K562 (cell line): Measurements from ENCODE around the gene CALML6. TPM values are rescaled to one million over a fixed set of nuclear protein-coding genes. Genes with fewer than 3 reads are reported as not detected.

ENCODE experiments used
- ATAC-seq: fragments of 200-7000 bp; cut with Tn5 transposase; 3 replicates; pipeline ENCODE4 v1.9.1; 2020; ENCODE audit warnings: moderate library complexity
- BruUV-seq: library from RNA; stranded (reverse); fragments of 400-500 nt; replicated peaks from 2 replicates; lab custom pipeline; 2021; lab: Mats Ljungman, UMichigan
- CTCF ChIA-PET: fragments of 300-600 bp; formaldehyde crosslinking; extraction: SDS; loops from one replicate; lab custom pipeline; 2021; ENCODE audit warnings: low intra/inter-chr PET ratio; lab: Yijun Ruan, JAX
- POLR2A ChIA-PET: fragments of 300-600, 350-650 bp; sonication (Branson Sonifier 250); formaldehyde crosslinking; extraction: SDS; loops from one replicate; lab custom pipeline; 2021; ENCODE audit warnings: antibody characterized with exemption, inconsistent platforms; lab: Yijun Ruan, JAX
- DNase-seq, 4 experiments: peaks; one replicate each; pipeline versions ENCODE4 v3.0.0 to v3.0.0-alpha.2; 2011 to 2018; ENCODE audit warnings: low spot score in 3 of 4, mixed read lengths in 3 of 4; ENCODE audit errors: extremely low read depth in 1 of 4
- FAIRE-seq: peaks from 2 replicates; lab custom pipeline; 2011; peaks lifted over from hg19 to GRCh38; lab: Jason Lieb, UNC
- H2AFZ ChIP-seq: 2 replicates; pipeline ENCODE4 v1.6.0; 2011; ENCODE audit warnings: low read depth, low read length, control low read depth, inconsistent platforms
- H3K27ac ChIP-seq: fragments of 200-600 bp; 3 replicates; pipeline ENCODE4 v1.8.0; 2011; ENCODE audit warnings: low read depth, mild to moderate bottlenecking, control low read depth, inconsistent platforms, low read length, moderate library complexity, mixed read lengths; ENCODE audit errors: extremely low read depth
- H3K27me3 ChIP-seq, 2 experiments: fragments of 300-600 bp in 1 of 2; 2 replicates in 1 of 2; 3 replicates in 1 of 2; pipeline versions ENCODE4 v1.6.0 to v1.8.0; 2011; ENCODE audit warnings: inconsistent platforms in 2 of 2, low read length in 2 of 2, mild to moderate bottlenecking in 1 of 2, mixed read lengths in 1 of 2, moderate library complexity in 1 of 2; ENCODE audit not compliant: control insufficient read depth in 2 of 2, insufficient read depth in 2 of 2
- H3K36me3 ChIP-seq: fragments of 300-600 bp; 3 replicates; pipeline ENCODE4 v1.8.0; 2011; ENCODE audit warnings: mild to moderate bottlenecking, low read length, inconsistent platforms; ENCODE audit not compliant: control insufficient read depth, insufficient read depth
- H3K4me1 ChIP-seq, 2 experiments: fragments of 200-600 bp in 1 of 2; replicated peaks in 1 of 2; 2 replicates in 1 of 2; 3 replicates in 1 of 2; pipeline versions ENCODE4 v1.5.1 to v1.8.0; 2011; ENCODE audit warnings: inconsistent platforms in 2 of 2, low read length in 2 of 2, mild to moderate bottlenecking in 1 of 2, mixed read lengths in 1 of 2, moderate library complexity in 1 of 2; ENCODE audit not compliant: control insufficient read depth in 2 of 2, insufficient read depth in 2 of 2
- H3K4me2 ChIP-seq: 2 replicates; pipeline ENCODE4 v1.6.1; 2011; ENCODE audit warnings: low read length, control low read depth, inconsistent platforms, mixed read lengths; ENCODE audit not compliant: insufficient read depth
- H3K4me3 ChIP-seq: fragments of 200-600 bp; sonication (generic), shearing (Covaris generic); 2 replicates; pipeline ENCODE4 v1.5.1; 2016; ENCODE audit warnings: control low read depth, inconsistent platforms
- H3K79me2 ChIP-seq: fragments of 200-600 bp; 3 replicates; pipeline ENCODE4 v1.8.0; 2011; ENCODE audit warnings: low read length, inconsistent platforms; ENCODE audit not compliant: control insufficient read depth, insufficient read depth
- H3K9ac ChIP-seq, 2 experiments: 2 replicates each; pipeline versions ENCODE4 v1.6.0 to v1.6.1; 2011; ENCODE audit warnings: low read depth in 2 of 2, low read length in 2 of 2, control low read depth in 1 of 2, inconsistent platforms in 1 of 2, mild to moderate bottlenecking in 1 of 2, mixed read lengths in 1 of 2; ENCODE audit not compliant: insufficient read depth in 1 of 2
- H3K9me1 ChIP-seq: one replicate; pipeline ENCODE4 v1.6.0; 2011; ENCODE audit warnings: inconsistent platforms, mild to moderate bottlenecking, low read length, moderate library complexity; ENCODE audit not compliant: control insufficient read depth, insufficient read depth
- H3K9me3 ChIP-seq: replicated peaks from 2 replicates; pipeline ENCODE4 v1.5.1; 2011; ENCODE audit warnings: low read depth, low read length, inconsistent platforms; ENCODE audit not compliant: control insufficient read depth, insufficient read depth
- H4K20me1 ChIP-seq: replicated peaks from 2 replicates; pipeline ENCODE4 v1.6.1; 2011; ENCODE audit warnings: low read length, inconsistent platforms, mixed read lengths; ENCODE audit not compliant: control insufficient read depth, insufficient read depth
- BRD4 ChIP-seq: fragments of 200-600 bp; sonication (generic); IDR thresholded peaks from 2 replicates; pipeline ENCODE4 v1.6.1; 2017; ENCODE audit warnings: inconsistent platforms
- DACH1 ChIP-seq: fragments of 450-650 bp; IDR thresholded peaks from 2 replicates; pipeline ENCODE4 v1.6.1; 2018; ENCODE audit not compliant: partially characterized antibody
- MCM2 ChIP-seq: fragments of 450-650 bp; IDR thresholded peaks from 2 replicates; pipeline ENCODE4 v1.6.1; 2017; ENCODE audit warnings: low read depth, mild to moderate bottlenecking
- SAFB ChIP-seq: fragments of 200-400 bp; formaldehyde crosslinking; IDR thresholded peaks from 2 replicates; pipeline ENCODE4 v1.6.1; 2017; ENCODE audit warnings: low read depth, low read length, borderline replicate concordance
- TAL1 ChIP-seq: fragments of 450-650 bp; IDR thresholded peaks from 2 replicates; pipeline ENCODE4 v1.6.1; 2016; ENCODE audit warnings: mild to moderate bottlenecking
- ZNF41 ChIP-seq: fragments of 250-450 bp; sonication (Bioruptor Pico); conservative IDR thresholded peaks from 2 replicates; pipeline ENCODE4 v1.4.0; 2020; ENCODE audit warnings: mild to moderate bottlenecking
- WGBS: fragments of 100-300 bp; shearing (Covaris generic); methylation state at CpG from one replicate; pipeline ENCODE4 v1.1.6; 2016; ENCODE audit warnings: low coverage, mixed read lengths; ENCODE audit not compliant: insufficient coverage; ENCODE audit errors: missing lambda C conversion rate; 5-methylcytosine and 5-hydroxymethylcytosine counted together
- in situ Hi-C: fragments of 300-500 bp; cut with MboI; formaldehyde crosslinking; loops from 4 replicates; pipeline ENCODE4 v1.15.0; 2018; ENCODE audit warnings: inconsistent platforms, mixed read lengths
- intact Hi-C: fragments of 100-400 bp; cut with micrococcal nuclease; formaldehyde crosslinking; loops from 2 replicates; pipeline ENCODE4 v1.14.2; 2022
- polyA plus RNA-seq, 8 experiments: library from polyadenylated mRNA; depleted of rRNA in 4 of 8; stranded (reverse) in 5 of 8; unstranded in 3 of 8; fragments of >200 nt; fragmentation: Nextera tagmentation in 2 of 8; fragmentation: Illumina TruSeq in 1 of 8; extraction: Ambion mirVana in 2 of 8; extraction: Trizol in 1 of 8; gene quantifications; 2 replicates each; pipeline versions ENCODE4 v1.2.1 to v1.2.3, GENCODE V29; 2011 to 2014; ENCODE audit warnings: inconsistent platforms in 1 of 8, missing spikeins in 1 of 8
- total RNA-seq, 7 experiments: library from RNA; depleted of rRNA in 6 of 7; stranded (reverse); fragments of >200 nt in 6 of 7; fragmentation: Illumina TruSeq in 2 of 7; extraction: Trizol in 2 of 7; gene quantifications; 2 replicates each; pipeline versions ENCODE4 v1.2.1 to v1.2.3, GENCODE V29; 2011 to 2021; ENCODE audit warnings: low replicate concordance in 1 of 7
- TF ChIP-seq, protein P1 (sequence below): sonication (generic); formaldehyde crosslinking; IDR thresholded peaks from 2 replicates; pipeline ENCODE4 v1.9.0; 2022; ENCODE audit warnings: mild to moderate bottlenecking, missing genetic modification reagents
- TF ChIP-seq, protein P2 (sequence below): fragments of 450-650 bp; IDR thresholded peaks from one replicate; pipeline ENCODE4 v1.6.1; 2018; ENCODE audit warnings: mild to moderate bottlenecking, moderate library complexity; ENCODE audit not compliant: partially characterized antibody
- TF ChIP-seq, protein P3 (sequence below): fragments of 200-400 bp; formaldehyde crosslinking; IDR thresholded peaks from 2 replicates; pipeline ENCODE4 v1.6.1; 2017; ENCODE audit warnings: mild to moderate bottlenecking, low read depth, low read length, moderate library complexity

CALML6 gene
- total and polyA plus RNA-seq, 9 of the 15 experiments (the other 6 are each of a cell fraction or from before 2014, with no cell fraction given): 0.14 TPM; not detected in 8

DNA sequence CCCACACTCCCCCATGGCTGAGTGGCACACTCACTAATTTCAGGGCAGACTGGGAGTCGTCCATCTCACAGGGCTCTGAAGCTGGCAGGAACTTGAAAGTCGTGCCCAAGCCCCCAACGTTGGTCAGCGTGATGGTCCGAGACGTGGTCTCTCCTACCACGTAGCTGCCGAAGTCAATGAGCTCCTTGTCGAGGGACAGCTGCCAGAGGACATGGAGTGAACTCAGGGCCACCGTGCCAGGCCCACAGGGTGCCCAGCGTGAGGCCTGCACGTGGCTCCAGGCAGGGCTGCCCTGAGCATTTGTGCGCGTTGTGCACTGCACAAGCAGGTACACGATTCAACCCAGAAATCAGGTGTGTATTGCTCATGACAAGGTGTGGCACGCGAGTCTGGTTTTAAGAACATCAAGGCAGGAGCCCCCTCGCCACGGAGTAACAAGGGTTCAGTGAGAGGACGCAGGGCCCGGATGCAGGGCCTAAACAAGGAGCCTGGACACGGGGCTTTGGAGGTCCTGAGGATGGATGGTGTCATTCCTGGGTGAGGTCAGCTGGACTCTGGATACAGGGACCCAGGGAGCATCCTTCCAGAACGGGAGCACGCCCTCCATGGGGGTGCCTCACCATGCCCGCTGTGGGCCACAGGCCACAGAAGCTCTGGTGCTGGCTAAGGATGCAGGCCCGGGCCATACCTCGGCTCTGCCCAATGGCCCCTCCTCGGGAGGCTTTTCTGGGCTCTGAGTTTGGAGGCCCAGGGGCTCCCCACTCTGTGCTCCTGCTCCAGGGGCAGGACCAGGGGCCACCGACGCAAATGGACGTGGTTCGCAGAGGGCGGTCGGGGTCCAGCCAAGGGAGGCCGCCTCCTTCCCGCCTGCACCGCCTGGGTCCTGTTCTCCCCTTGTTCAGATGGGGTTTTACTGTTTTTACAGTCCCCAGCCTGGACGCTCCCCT is 41.8 kb downstream of the CALML6 start (continued):
- TF ChIP-seq, protein P1, sequence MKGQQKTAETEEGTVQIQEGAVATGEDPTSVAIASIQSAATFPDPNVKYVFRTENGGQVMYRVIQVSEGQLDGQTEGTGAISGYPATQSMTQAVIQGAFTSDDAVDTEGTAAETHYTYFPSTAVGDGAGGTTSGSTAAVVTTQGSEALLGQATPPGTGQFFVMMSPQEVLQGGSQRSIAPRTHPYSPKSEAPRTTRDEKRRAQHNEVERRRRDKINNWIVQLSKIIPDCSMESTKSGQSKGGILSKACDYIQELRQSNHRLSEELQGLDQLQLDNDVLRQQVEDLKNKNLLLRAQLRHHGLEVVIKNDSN (CRISPR knock-in tag): no peak; the same call in 1 of the 2 replicates
- TF ChIP-seq, all 486 proteins: peak for 0

DNA sequence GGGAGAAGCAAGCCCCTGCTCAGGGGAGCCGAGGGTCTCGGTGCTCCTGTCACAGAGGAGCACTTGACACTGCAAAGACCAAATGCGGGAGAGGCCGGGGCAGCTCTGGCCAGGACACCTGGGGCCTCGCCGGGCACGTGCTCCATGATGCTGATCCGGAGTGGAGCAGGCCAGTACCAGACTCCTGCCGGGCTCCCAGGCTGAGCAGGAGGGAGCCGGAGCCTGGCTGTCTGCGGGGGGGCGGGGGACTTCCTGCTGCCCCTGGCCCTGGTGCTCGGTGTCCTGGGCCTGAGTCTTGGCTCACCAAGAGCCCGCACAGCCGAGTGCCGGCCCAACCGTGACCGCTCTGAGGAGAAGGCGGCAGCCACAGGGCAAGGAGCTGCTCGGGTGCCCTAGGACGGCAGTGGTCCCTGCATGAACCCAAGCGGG is 42.5 kb downstream of the CALML6 start:
- Histone ChIP-seq H3K36me3 (no peaks in the 10 kb centered on the region), H3K9me1 (no peaks in the 10 kb centered on the region), H3K4me1 (peaks cover 0 to 32% of the 10 kb centered on the region in 2 experiments; a peak in 3 of 5 replicates), H3K79me2 (no peaks in the 10 kb centered on the region), H3K9me3 (no peaks in the 10 kb centered on the region), H4K20me1 (peaks cover 5% of the 10 kb centered on the region; the same call in 1 of the 2 replicates), H3K4me3 (no peak overlapping the region), H3K4me2 (no peak overlapping the region), H3K27ac (no peak overlapping the region), H2AFZ (no peak overlapping the region), H3K27me3 (peaks cover 47 to 87% of the 10 kb centered on the region in 2 experiments), H3K9ac (no peak overlapping the region)
- BruUV-seq: no TSS peak
- ChIA-PET CTCF (no interaction called here), POLR2A (interaction anchor here (0.6 to 1.0 kb wide), 3 partner anchors 13 to 601 kb away, joined by 3 to 6 read pairs (median 3); no protein-coding TSS in a partner anchor)
- no peak for FAIRE-seq
- intact Hi-C loops (no loop called here), in situ Hi-C loops (no loop called here)
- ATAC-seq: no peak
- under 1% methylated on average over 22 of the region's 22 CpGs for whole genome bisulfite sequencing
- DNase-seq: no peak
- TF ChIP-seq MCM2 (no peak), BRD4 (no peak), DACH1 (no peak), SAFB (no peak), TAL1 (no peak), ZNF41 (no peak)
- TF ChIP-seq, protein P2, sequence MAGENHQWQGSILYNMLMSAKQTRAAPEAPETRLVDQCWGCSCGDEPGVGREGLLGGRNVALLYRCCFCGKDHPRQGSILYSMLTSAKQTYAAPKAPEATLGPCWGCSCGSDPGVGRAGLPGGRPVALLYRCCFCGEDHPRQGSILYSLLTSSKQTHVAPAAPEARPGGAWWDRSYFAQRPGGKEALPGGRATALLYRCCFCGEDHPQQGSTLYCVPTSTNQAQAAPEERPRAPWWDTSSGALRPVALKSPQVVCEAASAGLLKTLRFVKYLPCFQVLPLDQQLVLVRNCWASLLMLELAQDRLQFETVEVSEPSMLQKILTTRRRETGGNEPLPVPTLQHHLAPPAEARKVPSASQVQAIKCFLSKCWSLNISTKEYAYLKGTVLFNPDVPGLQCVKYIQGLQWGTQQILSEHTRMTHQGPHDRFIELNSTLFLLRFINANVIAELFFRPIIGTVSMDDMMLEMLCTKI: no peak
- TF ChIP-seq, protein P3, sequence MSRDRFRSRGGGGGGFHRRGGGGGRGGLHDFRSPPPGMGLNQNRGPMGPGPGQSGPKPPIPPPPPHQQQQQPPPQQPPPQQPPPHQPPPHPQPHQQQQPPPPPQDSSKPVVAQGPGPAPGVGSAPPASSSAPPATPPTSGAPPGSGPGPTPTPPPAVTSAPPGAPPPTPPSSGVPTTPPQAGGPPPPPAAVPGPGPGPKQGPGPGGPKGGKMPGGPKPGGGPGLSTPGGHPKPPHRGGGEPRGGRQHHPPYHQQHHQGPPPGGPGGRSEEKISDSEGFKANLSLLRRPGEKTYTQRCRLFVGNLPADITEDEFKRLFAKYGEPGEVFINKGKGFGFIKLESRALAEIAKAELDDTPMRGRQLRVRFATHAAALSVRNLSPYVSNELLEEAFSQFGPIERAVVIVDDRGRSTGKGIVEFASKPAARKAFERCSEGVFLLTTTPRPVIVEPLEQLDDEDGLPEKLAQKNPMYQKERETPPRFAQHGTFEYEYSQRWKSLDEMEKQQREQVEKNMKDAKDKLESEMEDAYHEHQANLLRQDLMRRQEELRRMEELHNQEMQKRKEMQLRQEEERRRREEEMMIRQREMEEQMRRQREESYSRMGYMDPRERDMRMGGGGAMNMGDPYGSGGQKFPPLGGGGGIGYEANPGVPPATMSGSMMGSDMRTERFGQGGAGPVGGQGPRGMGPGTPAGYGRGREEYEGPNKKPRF: no peak
